Measurements from ENCODE around the gene TPCN1.

TPCN1 gene

GRCh38 chr12:113226696-113227568, 5.7 kb downstream of the TPCN1 start:
- DNase-seq, result no peak

GRCh38 chr12:113227686-113228391, 6.6 kb downstream of the TPCN1 start:
- no peak for DNase-seq

GRCh38 chr12:113228394-113229028, 7.2 kb downstream of the TPCN1 start:
- no peak for DNase-seq

GRCh38 chr12:113230315-113231234, 9.3 kb downstream of the TPCN1 start:
- DNase-seq, result no peak

GRCh38 chr12:113231235-113232088, 10.2 kb downstream of the TPCN1 start:
- DNase-seq, result no peak

GRCh38 chr12:113232089-113232839, 11.0 kb downstream of the TPCN1 start:
- no peak for DNase-seq

- peak; percentile 61 to 68 for DNase-seq
Observed at GRCh38 chr12:113232840-113233585, 11.7 kb downstream of the TPCN1 start.

- DNase-seq, result no peak
Observed at GRCh38 chr12:113233967-113234366, 12.7 kb downstream of the TPCN1 start.

GRCh38 chr12:113234483-113234882, 13.2 kb downstream of the TPCN1 start:
- no peak for DNase-seq

- DNase-seq, result no peak
Observed at GRCh38 chr12:113235976-113236375, 14.7 kb downstream of the TPCN1 start.

GRCh38 chr12:113236539-113237399, 15.5 kb downstream of the TPCN1 start:
- DNase-seq, result no peak

GRCh38 chr12:113237748-113238147, 16.5 kb downstream of the TPCN1 start:
- DNase-seq, result no peak

- DNase-seq, result no peak
Observed at GRCh38 chr12:113238309-113238708, 17.0 kb downstream of the TPCN1 start.

- DNase-seq, result no peak
Observed at GRCh38 chr12:113239288-113239771, 18.1 kb downstream of the TPCN1 start.

- DNase-seq, result no peak
Observed at GRCh38 chr12:113239811-113240331, 18.6 kb downstream of the TPCN1 start.

- no peak for DNase-seq
Observed at GRCh38 chr12:113240395-113240794, 19.1 kb downstream of the TPCN1 start.

GRCh38 chr12:113241191-113242025, 20.1 kb downstream of the TPCN1 start:
- no peak for DNase-seq

- DNase-seq, result no peak
Observed at GRCh38 chr12:113242026-113242418, 20.8 kb downstream of the TPCN1 start.
